Measurements from ENCODE around the gene MT1A.

Gene MT1A

DNA sequence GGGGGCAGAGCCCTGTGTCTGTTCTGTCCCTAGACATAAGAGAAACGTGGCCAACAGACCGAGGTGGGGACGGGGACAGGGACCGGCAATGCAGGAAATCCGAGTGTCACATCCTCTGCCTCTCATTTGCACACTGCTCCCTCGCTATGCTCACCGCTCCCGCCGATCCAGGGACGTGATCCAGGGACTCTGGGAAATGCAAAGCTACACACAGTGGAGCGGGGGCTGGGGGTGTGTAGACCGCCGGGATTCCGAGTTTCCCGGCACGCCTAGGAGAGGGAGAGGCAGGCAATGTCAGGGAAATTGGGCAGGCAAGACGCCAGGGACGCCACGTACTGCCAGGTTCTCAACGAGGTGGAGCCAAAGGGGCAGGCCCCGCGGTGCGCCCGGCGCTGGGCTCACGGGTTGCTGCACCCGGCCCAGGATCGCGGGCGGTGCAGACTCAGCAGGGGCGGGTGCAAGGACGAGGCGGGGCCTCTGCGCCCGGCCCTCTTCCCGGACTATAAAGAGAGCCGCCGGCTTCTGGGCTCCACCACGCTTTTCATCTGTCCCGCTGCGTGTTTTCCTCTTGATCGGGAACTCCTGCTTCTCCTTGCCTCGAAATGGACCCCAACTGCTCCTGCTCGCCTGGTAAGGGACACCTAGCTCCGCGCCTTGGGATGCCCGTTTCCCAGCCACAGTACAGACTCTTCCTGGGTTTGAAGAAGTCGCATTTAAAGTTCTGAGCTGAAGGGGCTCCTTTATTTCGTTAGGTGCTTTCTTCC is 43.7 kb downstream of the MT1A start, which contains the start of gene MT1X:
Gene MT1X, plus strand, starts transcription at position 532 of the 764 bp plus-strand sequence. Its CDS starts 71 bp downstream, at position 603.
- peak; percentile 93 for DNase-seq

DNA sequence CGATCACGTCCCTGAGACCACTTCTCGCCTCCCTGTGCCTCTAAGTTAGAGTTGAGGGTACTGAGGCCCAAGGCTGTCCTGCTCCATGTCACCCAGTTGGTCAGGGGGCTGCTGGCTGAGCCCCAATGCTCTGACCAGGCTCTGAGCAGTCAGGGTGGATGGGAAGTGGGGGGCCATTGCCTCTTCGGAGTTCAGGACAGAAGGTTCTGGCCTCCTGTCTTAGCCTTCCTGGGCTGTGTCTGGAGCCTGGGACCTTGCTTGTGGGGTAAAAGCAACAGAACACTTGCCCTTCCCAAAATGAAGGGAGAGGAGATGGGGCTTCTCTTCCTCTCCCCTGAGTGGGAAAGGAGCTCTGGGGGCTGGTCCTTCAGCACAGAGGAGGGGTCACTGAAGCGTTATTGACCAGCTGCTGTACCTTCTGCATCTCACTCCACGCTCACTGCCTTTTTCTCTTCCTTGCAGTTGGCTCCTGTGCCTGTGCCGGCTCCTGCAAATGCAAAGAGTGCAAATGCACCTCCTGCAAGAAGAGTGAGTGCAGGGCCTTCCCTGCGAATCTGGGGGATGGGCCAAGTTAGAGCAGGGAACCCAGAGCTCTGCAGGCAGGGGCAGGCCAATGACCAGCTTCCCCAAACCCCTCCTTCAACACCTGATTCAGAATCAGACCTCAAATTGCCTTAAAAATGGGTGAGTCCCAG is 44.4 kb downstream of the MT1A start:
- DNase-seq = no peak

DNA sequence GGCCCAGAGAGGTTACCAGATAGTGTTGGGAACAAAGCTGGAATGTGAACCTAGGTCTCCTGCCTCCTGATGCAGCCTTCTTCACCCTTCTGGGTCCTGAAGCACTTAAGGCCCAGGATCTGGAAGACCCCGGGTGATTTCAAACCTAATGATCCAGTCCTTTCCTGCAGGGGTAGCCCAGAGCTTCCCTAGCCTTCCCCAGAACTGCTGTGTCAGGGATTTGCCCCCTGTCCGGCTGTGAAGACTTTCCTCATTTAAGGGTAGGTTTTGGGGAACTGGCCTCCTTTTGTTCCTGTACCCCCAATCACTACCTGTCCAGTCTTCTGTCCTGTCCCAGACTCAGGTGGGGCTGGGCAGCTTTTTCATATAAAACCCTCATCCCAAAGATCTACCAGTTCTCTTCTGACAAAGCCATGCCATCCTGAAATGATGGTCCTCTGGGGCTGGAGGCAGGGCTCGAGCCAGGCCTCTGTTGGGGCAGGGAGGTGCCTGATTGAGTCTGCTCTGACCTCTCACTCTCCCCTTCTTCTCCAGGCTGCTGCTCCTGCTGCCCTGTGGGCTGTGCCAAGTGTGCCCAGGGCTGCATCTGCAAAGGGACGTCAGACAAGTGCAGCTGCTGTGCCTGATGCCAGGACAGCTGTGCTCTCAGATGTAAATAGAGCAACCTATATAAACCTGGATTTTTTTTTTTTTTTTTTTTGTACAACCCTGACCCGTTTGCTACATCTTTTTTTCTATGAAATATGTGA is 45.1 kb downstream of the MT1A start:
- no peak for DNase-seq

DNA sequence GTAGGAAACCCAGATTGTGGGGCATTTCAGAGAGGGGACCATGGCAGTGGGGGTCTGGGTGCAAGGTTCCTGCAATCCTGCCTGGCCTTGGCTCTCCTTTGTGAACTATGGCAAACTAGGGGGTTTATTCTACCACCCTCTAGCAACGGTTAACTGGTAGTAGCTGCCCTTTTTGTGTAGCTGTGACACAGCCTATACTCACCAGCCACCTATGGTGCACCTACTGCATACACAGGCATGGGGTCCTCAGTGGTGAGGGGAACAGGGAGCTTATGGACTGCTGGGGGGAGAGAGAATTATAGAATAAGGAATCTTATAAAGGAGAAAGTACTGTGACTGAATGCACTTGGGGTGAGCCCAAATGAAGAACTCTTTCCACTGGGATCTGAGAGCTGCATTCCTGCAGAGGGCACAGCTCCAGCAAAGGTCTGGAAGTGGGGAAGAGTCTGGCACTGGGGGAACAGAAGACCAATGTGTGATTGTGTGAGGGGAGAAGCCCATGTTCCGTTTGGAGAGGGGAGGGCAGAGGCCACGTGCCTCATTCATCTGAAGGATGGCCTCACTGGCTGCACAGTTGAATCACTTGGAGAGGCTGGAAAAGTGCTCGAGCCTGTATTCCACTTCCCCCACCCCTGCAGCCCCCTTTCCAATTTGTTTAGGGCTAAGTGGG is 45.9 kb downstream of the MT1A start:
- no peak for DNase-seq

DNA sequence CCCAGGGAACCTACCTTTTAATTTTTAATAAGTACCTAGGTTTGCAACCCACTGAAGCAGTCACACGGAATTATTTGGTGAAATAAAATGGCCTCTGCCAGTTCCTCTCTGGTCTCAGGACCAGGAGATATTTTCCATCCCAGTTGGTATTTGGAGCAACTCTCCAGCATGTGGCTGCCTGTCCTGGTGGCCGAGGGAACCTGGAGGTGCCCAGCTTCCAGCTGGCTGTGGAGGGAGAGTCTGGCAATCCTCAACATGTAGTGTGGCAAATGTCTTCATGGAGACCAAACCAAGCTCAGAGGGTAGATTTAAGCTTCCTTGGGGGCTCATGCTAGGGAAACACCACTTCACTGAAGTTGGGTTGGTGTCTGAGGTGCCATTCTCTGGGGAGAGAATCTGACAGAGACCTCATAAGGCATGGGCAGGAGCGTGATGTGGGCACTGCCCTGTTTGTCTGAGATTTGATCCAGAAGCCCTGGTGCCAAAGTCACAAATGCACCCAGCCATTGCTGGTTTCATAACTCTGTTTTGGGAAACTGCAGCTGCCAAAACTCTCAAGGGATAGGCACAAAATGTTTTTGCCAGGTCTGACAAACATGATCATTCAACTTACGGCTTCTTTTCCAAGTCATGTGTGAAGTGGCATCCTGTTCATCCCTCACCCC is 46.6 kb downstream of the MT1A start:
- no peak for DNase-seq

DNA sequence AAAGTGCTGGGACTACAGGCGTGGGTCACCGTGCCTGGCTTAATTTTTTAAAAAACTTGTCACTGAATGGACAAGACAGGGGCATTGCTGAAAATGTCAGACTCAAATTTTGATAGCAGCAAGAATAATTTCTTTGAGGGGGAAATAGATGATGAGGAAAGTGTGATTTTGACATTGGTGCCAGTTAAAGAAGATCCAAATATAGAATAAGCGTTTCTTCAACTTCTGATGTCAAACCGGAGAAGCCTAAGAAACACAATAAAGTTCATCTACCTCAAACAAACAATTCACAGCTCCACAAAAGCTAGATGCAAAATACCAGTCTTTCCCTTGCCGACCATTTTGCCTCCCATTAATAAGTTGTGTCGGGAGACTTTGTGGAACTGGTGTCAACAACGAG is 48.3 kb downstream of the MT1A start:
- DNase-seq = no peak

DNA sequence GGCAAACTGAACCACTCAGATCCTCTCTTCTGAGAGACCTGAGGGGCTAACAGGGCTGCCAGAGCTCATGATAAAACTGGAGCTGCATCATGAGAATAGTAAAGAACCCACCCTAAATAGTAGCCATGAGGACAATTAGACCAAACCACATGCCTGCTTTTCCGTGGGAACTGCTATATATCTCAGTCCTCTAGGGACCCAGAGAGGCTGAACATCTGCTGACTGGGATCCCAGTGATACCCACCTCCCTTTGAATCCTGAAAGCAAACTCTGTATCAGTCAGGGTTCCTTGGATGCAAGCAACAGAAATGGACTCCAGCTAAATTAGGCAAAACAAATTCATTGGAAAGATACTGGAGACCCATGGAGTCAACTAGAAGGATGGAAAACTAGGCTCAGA is 50.3 kb downstream of the MT1A start:
- DNase-seq = no peak

DNA sequence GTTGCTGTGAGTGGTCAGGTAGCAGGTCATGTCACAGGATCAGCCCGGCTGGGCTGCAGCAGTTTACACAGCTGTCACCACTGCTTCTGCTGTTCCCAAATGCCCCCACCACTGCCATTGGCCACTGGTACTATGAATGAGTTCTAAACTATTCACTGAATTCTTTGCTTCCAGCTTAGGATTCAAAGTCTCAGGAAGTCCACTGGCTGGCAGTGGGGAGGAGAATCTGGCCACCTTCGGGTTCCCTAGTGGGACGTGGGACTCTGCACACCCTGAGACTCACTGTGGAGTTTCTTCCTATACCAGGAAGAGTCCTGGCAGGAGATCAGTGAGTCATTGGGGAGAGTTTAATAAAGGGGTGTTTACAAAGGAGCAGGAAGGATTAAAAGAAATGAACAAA is 50.7 kb downstream of the MT1A start:
- DNase-seq = no peak

Measured in fibroblast of skin of right biceps (primary cell).